HUES6 (cell line): ENCODE results near the gene HOXA7.

Experiments used
- H3K27ac ChIP-seq: 2 replicates; pipeline ENCODE4 v1.7.0; 2013; ENCODE audit warnings: low read depth, mild to moderate bottlenecking, low read length, inconsistent platforms
- H3K27me3 ChIP-seq: 2 replicates; pipeline ENCODE4 v1.6.1; 2013; ENCODE audit warnings: low read length; ENCODE audit not compliant: control insufficient read depth, insufficient read depth
- H3K36me3 ChIP-seq: 2 replicates; pipeline ENCODE4 v1.6.1; 2013; ENCODE audit warnings: low read length; ENCODE audit not compliant: control insufficient read depth, insufficient read depth
- H3K4me1 ChIP-seq: 2 replicates; pipeline ENCODE4 v1.6.1; 2013; ENCODE audit warnings: low read length; ENCODE audit not compliant: control insufficient read depth, insufficient read depth
- H3K4me3 ChIP-seq: 2 replicates; pipeline ENCODE4 v1.5.1; 2013; ENCODE audit warnings: low read depth, low read length
- H3K9ac ChIP-seq: one replicate; pipeline ENCODE4 v1.6.1; 2013; ENCODE audit warnings: mild to moderate bottlenecking, low read length
- H3K9me3 ChIP-seq: 2 replicates; pipeline ENCODE4 v1.6.1; 2013; ENCODE audit warnings: low read depth, low read length; ENCODE audit not compliant: control insufficient read depth, insufficient read depth

HOXA7 gene

DNA sequence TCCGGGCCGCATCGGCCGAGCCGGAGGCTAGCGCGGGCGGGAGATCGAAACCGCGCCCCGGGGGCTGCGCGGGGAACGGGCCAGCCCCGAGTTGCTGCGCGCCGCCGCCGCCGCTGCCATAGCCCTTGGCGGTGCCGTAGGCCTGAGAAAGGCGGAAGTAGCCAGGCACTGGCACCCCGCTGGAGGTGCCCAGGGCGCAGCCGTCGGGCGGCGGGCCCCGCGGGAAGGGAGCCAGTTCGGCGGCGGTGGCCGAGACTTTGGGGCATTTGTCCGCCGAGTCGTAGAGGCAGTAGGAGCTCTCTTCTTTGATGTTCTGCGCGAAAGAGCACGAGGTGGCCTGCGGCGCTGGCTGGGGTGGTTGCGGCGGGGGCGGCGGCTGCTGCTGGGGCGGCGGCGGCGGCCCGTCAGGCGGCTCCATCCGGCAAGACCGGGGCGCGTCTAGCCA, 17.1 kb upstream of the HOXA7 start:
- Histone ChIP-seq H3K27ac (no peak overlapping the region), H3K4me3 (peak overlapping the region; percentile 48)

DNA sequence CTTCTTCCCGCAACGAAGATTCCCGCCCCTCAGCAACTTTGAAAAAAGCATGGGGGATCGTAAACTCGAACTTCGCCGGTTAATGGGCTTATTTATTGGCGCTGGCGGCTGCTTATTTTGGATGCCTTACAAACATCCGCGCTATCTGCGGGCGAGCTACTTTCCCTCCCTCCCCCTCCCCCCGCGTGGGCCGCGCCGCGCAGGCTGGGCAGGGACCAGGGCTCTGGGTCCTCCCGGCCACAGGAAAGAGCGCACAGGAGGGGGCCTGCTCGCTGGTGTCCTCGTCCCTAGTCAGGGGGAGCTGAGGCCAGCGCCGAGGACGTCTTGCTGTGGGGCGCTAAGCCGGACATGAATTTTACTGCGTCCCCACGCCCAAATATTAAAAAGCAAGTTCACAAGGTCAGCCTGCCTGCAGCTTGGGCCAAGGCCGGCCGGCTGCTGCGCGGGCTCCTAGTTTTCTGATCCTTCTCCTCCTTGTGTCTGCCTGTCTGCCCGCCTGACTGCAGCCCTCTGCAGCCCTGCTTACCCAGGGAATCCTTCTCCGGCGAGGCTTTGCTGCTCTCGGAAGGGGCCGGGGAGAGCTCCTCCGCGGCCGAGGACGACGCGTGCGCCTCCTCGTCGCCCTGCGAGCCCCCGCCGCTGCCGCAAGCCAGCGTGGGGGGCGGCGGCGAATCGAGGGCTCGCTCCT, 16.5 kb upstream of the HOXA7 start:
- peaks cover 100% of the 10 kb centered on the region for H3K27me3 ChIP-seq
- no peaks in the 10 kb centered on the region for H3K36me3 ChIP-seq
- H3K9ac ChIP-seq = peak overlapping the region; percentile 93
- H3K4me3 ChIP-seq = peak overlapping the region; percentile 48
- no peaks in the 10 kb centered on the region for H3K9me3 ChIP-seq
- no peak overlapping the region for H3K27ac ChIP-seq
- H3K4me1 ChIP-seq = peaks cover 11% of the 10 kb centered on the region

More for the DNA sequence above, 17.1 kb upstream of the HOXA7 start:
- Histone ChIP-seq H3K9ac (peak overlapping the region; percentile 93), H3K4me1 (peaks cover 11% of the 10 kb centered on the region), H3K27me3 (peaks cover 100% of the 10 kb centered on the region), H3K36me3 (no peaks in the 10 kb centered on the region), H3K9me3 (no peaks in the 10 kb centered on the region)

- Histone ChIP-seq H3K27me3 (peaks cover 100% of the 10 kb centered on the region), H3K9ac (peak overlapping the region; percentile 93), H3K4me1 (peaks cover 11% of the 10 kb centered on the region), H3K9me3 (no peaks in the 10 kb centered on the region), H3K4me3 (peak overlapping the region; percentile 48; the same call in 1 of the 2 replicates), H3K36me3 (no peaks in the 10 kb centered on the region), H3K27ac (no peak overlapping the region)
Observed at GRCh38 chr7:27172315-27172774, 15.9 kb upstream of the HOXA7 start.

- Histone ChIP-seq H3K9me3 (no peaks in the 10 kb centered on the region), H3K27ac (no peak overlapping the region; the same call in 1 of the 2 replicates), H3K4me3 (peak overlapping the region; percentile 48; the same call in 1 of the 2 replicates), H3K27me3 (peaks cover 100% of the 10 kb centered on the region), H3K4me1 (peaks cover 15% of the 10 kb centered on the region), H3K9ac (peak overlapping the region; percentile 93), H3K36me3 (no peaks in the 10 kb centered on the region)
Observed at GRCh38 chr7:27171637-27172314, 15.3 kb upstream of the HOXA7 start.

DNA sequence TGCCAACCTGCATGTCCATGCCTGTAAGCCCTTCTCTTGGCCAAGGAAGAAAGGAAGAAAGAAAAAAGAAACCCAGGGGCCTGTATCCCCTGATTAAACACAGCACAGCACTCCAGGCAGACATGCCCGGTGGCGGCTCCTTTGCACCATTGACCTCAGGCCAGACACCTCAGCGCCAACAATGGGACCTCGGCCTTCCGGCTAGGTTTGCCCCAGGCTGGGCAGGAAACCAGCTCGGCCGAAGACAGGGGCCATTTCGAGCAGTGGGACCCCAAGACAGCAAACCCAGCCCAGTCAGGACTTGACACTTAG, 14.8 kb upstream of the HOXA7 start:
- Histone ChIP-seq H3K27ac (no peak overlapping the region; the same call in 1 of the 2 replicates), H3K36me3 (no peaks in the 10 kb centered on the region), H3K9me3 (no peaks in the 10 kb centered on the region), H3K27me3 (peaks cover 100% of the 10 kb centered on the region), H3K9ac (peak overlapping the region; percentile 93), H3K4me1 (peaks cover 17% of the 10 kb centered on the region), H3K4me3 (peak overlapping the region; percentile 48; the same call in 1 of the 2 replicates)

DNA sequence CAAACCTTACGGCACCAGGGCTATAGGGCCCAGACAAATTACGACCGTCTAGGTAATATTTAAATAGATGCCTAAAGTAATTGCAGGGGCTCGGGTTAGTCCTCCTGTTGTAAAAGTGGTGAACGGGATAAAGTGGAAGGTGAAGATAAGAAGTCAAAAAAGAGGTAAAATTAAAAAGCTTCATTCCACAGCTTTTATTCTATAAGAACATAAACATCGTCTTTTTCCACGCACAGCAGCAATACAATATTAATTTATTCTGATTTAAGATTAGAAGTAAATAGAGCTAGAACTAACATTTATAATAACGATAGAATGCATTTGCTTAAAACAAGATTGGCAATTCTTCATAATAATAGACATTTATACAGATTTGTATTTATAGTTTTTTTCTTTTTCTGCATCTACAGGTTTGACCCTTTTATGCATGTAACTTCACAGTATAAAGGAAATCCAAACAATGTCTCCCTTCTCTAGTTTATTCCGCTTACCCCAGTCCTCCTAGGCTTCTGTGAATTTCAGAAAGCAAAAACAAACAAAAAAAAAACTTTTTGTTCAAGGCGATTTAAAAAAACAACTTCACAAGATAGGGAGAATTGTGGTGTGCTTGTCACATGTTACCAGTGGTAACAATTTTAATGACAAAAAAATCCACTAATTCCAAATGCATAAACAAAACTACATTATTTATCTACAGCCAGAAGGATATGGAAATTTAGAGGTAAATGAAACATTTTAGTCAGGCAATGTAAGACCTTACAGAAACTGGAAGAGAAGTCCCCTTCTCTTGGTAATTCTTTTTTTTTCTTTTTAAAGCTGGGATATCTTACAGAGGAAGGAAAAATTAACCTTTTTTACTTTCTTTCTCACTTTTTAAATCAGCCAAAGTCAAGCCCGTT, 14.2 kb upstream of the HOXA7 start:
- Histone ChIP-seq H3K27me3 (peaks cover 100% of the 10 kb centered on the region), H3K4me3 (peak overlapping the region; percentile 48; the same call in 1 of the 2 replicates)

GRCh38 chr7:27169658-27170425, 13.4 kb upstream of the HOXA7 start:
- peak overlapping the region; percentile 59 for H3K4me3 ChIP-seq
- peaks cover 100% of the 10 kb centered on the region for H3K27me3 ChIP-seq
- H3K27ac ChIP-seq = peak overlapping the region; percentile 24; the same call in 1 of the 2 replicates
- no peaks in the 10 kb centered on the region for H3K36me3 ChIP-seq
- peaks cover 22% of the 10 kb centered on the region for H3K4me1 ChIP-seq
- no peaks in the 10 kb centered on the region for H3K9me3 ChIP-seq
- peak overlapping the region; percentile 93 for H3K9ac ChIP-seq

More for the DNA sequence above, 14.2 kb upstream of the HOXA7 start:
- peaks cover 17% of the 10 kb centered on the region for H3K4me1 ChIP-seq
- H3K27ac ChIP-seq = no peak overlapping the region; the same call in 1 of the 2 replicates
- H3K9ac ChIP-seq = peak overlapping the region; percentile 93
- H3K36me3 ChIP-seq = no peaks in the 10 kb centered on the region
- H3K9me3 ChIP-seq = no peaks in the 10 kb centered on the region

DNA sequence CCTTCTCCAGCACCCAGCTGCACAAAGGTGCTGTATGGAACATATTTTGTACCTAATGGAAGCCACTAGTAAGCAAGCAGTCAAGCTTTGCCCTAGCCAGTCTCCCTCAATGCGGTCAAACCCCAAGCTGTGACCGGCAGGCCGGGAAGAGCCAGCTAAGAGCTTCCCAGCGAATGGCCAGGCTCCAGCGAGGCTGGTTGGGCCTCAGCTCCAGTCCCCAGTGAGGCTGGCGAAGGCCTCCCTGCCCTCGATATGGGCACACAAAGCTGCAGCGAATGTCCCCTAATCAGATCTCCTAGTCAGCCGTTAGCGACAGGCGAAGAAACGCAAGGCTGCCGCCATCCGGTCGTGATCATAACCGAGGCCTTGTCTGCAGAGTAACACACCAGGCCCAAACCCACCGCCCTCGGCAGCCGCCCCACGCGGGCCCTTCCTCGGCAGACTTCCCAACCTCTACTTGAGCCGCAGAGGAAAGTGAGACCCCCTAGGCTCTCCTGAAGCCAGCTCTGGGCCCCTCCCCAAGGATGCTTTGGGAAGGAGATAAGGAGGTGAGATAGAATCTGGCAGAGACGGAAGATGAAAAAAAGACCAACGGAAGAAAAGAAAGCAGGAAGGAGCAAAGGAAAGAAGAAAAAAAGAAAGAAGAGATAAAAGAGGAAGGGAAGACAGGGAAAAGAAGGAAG, 11.9 kb upstream of the HOXA7 start:
- peaks cover 100% of the 10 kb centered on the region for H3K27me3 ChIP-seq
- H3K27ac ChIP-seq = peak overlapping the region; percentile 12; the same call in 1 of the 2 replicates
- H3K9me3 ChIP-seq = no peaks in the 10 kb centered on the region
- H3K4me1 ChIP-seq = peaks cover 32% of the 10 kb centered on the region
- no peaks in the 10 kb centered on the region; the same call in 1 of the 2 replicates for H3K36me3 ChIP-seq
- H3K4me3 ChIP-seq = peak overlapping the region; percentile 59
- H3K9ac ChIP-seq = peak overlapping the region; percentile 93

DNA sequence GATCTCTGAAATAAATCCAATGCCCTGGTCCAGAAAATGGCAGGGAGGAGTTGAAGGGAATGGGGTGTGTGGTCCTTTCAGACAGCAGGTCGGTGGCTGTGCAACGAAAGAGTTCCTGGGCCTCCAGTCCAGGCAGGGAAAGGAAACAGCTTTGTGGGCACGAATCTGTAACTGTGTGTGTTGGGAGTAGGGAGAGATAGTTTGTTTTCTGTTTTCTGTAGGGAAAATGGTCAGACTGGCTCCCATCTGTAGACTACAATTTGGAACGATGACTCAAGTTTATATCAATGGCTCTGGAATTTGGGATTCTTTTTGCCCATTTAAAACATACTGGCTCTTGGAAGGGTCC, 11.4 kb upstream of the HOXA7 start:
- H3K4me3 ChIP-seq = peak overlapping the region; percentile 59; the same call in 1 of the 2 replicates
- peaks cover 32% of the 10 kb centered on the region for H3K4me1 ChIP-seq
- H3K27me3 ChIP-seq = peaks cover 100% of the 10 kb centered on the region
- H3K9ac ChIP-seq = peak overlapping the region; percentile 93
- no peaks in the 10 kb centered on the region; the same call in 1 of the 2 replicates for H3K36me3 ChIP-seq
- H3K9me3 ChIP-seq = no peaks in the 10 kb centered on the region
- H3K27ac ChIP-seq = no peak overlapping the region; the same call in 1 of the 2 replicates
